OCI-LY3 (cell line): ENCODE measurements around the gene ABLIM2.

Experiments used
- CTCF ChIP-seq: fragments of 200-600, 300-600 bp; sonication (generic); IDR thresholded peaks from 2 replicates; pipeline ENCODE4 v1.5.1; 2014; ENCODE audit warnings: antibody characterized with exemption, low read length, low read depth
- EZH2phosphoT487 ChIP-seq: fragments of 200-600 bp; shearing (Covaris generic); IDR thresholded peaks from 2 replicates; pipeline ENCODE4 v1.6.1; 2018; ENCODE audit warnings: antibody characterized with exemption, mixed run types, low read depth

GRCh38 chr4:8106451-8107025 is 52.1 kb downstream of the ABLIM2 start:
- TF ChIP-seq CTCF = no peak
- TF ChIP-seq EZH2phosphoT487 = no peak
